Measurements from ENCODE around the gene ATAD3A. TPM values are rescaled to one million over a fixed set of nuclear protein-coding genes. Genes with fewer than 3 reads are reported as not detected.

ATAD3A gene
- total RNA-seq, 1 donor = 35.6 TPM

DNA sequence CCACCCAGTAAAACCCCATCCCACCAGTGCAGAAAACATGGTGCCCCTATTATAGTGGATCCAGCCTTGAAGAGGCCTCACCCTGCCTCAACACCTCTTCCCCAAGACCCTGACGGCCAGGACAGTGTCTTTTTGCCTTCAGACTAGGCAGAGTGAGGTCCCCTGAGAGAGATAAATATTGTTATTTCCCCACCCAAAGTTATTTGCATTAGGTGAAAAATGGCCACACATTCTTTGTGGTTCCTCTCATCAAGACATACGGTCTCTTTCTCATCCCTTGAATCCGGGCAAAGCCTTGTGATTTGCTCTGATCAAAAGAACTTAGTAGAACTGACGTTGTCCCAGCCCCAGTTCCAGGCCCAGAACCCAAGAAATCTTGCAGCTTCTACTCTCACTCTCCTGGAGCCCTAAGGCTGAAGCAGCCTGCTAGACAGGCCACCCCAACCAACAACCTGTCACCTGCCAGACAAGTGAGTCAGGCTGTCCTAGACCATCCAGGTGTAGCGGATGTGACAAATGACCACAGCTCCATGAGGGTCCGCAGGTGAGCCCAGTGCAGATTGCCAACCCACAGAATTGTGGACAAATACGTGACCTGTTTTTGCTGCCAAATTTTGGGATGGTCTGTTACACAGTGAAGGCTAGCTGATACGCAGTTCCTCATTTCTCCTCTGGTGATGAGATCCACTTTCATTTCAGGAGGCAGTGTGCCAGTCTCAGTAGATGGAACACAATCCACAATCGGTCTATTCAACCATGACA, 70.8 kb downstream of the ATAD3A start:
- DNase-seq (ENCODE audit: low read depth) = no peak

DNA sequence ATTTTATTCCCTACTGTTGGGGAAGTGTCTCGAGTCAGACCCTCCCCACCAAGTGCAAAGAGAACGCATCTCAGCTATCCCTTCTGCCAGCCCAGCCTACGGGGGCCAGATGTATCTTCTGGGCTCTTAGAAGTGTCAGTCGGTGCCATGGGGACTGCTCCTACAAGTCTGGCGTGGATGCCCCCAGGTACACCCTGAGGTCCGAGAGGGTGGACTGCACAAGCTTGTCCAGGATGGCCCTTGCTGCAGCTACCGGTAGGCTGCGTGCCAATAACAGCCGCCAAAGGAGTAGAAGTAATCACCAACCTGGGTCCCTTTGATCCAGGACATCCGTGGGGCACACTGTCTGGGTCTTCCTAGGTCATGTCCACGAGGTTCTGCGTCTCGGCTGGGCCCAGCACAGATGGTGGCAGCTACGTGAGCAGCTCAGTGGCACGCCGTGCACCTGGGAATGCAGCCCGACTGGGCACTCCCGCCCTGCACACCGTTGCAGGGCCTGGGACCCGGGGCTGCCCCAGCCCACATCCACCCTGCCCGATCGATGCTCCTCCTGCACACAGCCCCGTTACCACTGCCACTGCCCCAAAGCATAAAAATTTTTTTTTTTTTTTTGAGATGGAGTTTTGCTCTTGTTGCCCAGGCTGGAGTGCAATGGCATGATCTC, 71.5 kb downstream of the ATAD3A start:
- DNase-seq (ENCODE audit: low read depth) = no peak
- H3K4me3 ChIP-seq (ENCODE audit: low read depth, low read length) = no peak overlapping the region
- TF ChIP-seq, protein P1, sequence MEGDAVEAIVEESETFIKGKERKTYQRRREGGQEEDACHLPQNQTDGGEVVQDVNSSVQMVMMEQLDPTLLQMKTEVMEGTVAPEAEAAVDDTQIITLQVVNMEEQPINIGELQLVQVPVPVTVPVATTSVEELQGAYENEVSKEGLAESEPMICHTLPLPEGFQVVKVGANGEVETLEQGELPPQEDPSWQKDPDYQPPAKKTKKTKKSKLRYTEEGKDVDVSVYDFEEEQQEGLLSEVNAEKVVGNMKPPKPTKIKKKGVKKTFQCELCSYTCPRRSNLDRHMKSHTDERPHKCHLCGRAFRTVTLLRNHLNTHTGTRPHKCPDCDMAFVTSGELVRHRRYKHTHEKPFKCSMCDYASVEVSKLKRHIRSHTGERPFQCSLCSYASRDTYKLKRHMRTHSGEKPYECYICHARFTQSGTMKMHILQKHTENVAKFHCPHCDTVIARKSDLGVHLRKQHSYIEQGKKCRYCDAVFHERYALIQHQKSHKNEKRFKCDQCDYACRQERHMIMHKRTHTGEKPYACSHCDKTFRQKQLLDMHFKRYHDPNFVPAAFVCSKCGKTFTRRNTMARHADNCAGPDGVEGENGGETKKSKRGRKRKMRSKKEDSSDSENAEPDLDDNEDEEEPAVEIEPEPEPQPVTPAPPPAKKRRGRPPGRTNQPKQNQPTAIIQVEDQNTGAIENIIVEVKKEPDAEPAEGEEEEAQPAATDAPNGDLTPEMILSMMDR (IDR thresholded peaks at IDR 0.05; ENCODE audit: insufficient read depth, low read length) = no peak

More for the DNA sequence above, 70.8 kb downstream of the ATAD3A start:
- no peak overlapping the region for H3K4me3 ChIP-seq (ENCODE audit: low read depth, low read length)
- TF ChIP-seq, protein P1 (IDR thresholded peaks at IDR 0.05; ENCODE audit: insufficient read depth, low read length) = no peak

Other genes starting within 250 kb of the ATAD3A start
- gene UBE2J2, start 238.3 kb upstream of the ATAD3A start, total RNA-seq (ENCODE audit: low replicate concordance) = 19.9 and 35.3 TPM in 2 replicates
- 0.54 and 0.74 TPM in 2 replicates for gene SCNN1D, start 231.7 kb upstream of the ATAD3A start, total RNA-seq (ENCODE audit: low replicate concordance)
- 43.2 and 106 TPM in 2 replicates for gene ACAP3, start 204.2 kb upstream of the ATAD3A start, total RNA-seq (ENCODE audit: low replicate concordance)
- 21.3 and 25.9 TPM in 2 replicates for gene PUSL1, start 203.6 kb upstream of the ATAD3A start, total RNA-seq (ENCODE audit: low replicate concordance)
- 35.0 and 53.1 TPM in 2 replicates for gene INTS11, start 187.5 kb upstream of the ATAD3A start, total RNA-seq (ENCODE audit: low replicate concordance)
- gene CPTP, start 187.4 kb upstream of the ATAD3A start, total RNA-seq (ENCODE audit: low replicate concordance) = 9.4 and 17.7 TPM in 2 replicates
- 0.09 and 0.57 TPM in 2 replicates for gene TAS1R3, start 180.9 kb upstream of the ATAD3A start, total RNA-seq (ENCODE audit: low replicate concordance)
- gene DVL1, start 162.7 kb upstream of the ATAD3A start, total RNA-seq (ENCODE audit: low replicate concordance) = 31.3 and 89.0 TPM in 2 replicates
- gene MXRA8, start 153.6 kb upstream of the ATAD3A start, total RNA-seq (ENCODE audit: low replicate concordance) = 367 and 605 TPM in 2 replicates
- 71.1 and 82.0 TPM in 2 replicates for gene AURKAIP1, start 137.0 kb upstream of the ATAD3A start, total RNA-seq (ENCODE audit: low replicate concordance)
- gene CCNL2, start 112.8 kb upstream of the ATAD3A start, total RNA-seq (ENCODE audit: low replicate concordance) = 102 and 133 TPM in 2 replicates
- 104 and 123 TPM in 2 replicates for gene MRPL20, start 104.9 kb upstream of the ATAD3A start, total RNA-seq (ENCODE audit: low replicate concordance)
- 1.7 and 2.4 TPM in 2 replicates for gene ANKRD65, start 90.9 kb upstream of the ATAD3A start, total RNA-seq (ENCODE audit: low replicate concordance)
- 1.8 and 2.9 TPM in 2 replicates for gene VWA1, start 76.5 kb upstream of the ATAD3A start, total RNA-seq (ENCODE audit: low replicate concordance)
- gene ATAD3C, start 62.5 kb upstream of the ATAD3A start, total RNA-seq (ENCODE audit: low replicate concordance) = under 0.01 TPM in 1 of 2 replicates, not detected in the other
- 5.2 and 15.7 TPM in 2 replicates for gene ATAD3B, start 40.4 kb upstream of the ATAD3A start, total RNA-seq (ENCODE audit: low replicate concordance)
- gene TMEM240, start 28.5 kb downstream of the ATAD3A start, total RNA-seq (ENCODE audit: low replicate concordance) = 0.82 and 3.6 TPM in 2 replicates
- gene SSU72, start 62.7 kb downstream of the ATAD3A start, total RNA-seq (ENCODE audit: low replicate concordance) = 42.8 and 78.2 TPM in 2 replicates
- gene FNDC10, start 88.0 kb downstream of the ATAD3A start, total RNA-seq (ENCODE audit: low replicate concordance) = 4.5 and 5.9 TPM in 2 replicates
- 37.7 and 62.1 TPM in 2 replicates for gene MIB2, start 103.3 kb downstream of the ATAD3A start, total RNA-seq (ENCODE audit: low replicate concordance)
- 13.5 and 35.2 TPM in 2 replicates for gene MMP23B, start 120.0 kb downstream of the ATAD3A start, total RNA-seq (ENCODE audit: low replicate concordance)
- gene CDK11B, start 146.8 kb downstream of the ATAD3A start, total RNA-seq (ENCODE audit: low replicate concordance) = 10.5 and 21.6 TPM in 2 replicates
- 37.6 and 54.8 TPM in 2 replicates for gene SLC35E2B, start 180.6 kb downstream of the ATAD3A start, total RNA-seq (ENCODE audit: low replicate concordance)
- 9.8 and 26.5 TPM in 2 replicates for gene CDK11A, start 212.2 kb downstream of the ATAD3A start, total RNA-seq (ENCODE audit: low replicate concordance)